ENCODE data around the gene TUBB2B.
"Not testable (repeated sequence)": the region's sequence is repeated elsewhere in the genome, so short reads cannot be mapped to it uniquely, and the experiment has no call there.

The TUBB2B gene

GRCh38 chr6:3209114-3210023 is 18.1 kb downstream of the TUBB2B start:
- peak; percentile 85 for DNase-seq

DNA sequence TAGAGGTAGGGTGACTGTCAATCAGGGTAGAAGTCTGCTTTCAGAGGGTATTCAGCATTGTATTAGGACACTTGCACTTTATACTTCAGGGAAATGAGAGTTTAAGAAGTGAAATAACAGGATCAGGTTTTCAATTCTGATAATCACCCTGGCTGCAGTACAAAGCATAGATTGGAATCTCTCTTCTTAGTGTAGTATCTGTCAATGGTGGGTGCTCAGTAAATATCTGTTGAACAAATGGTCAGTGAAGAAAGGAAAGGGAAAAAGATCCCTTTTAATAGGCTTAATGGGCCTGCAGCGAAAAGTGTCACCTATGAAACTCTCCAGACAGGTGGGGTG is 18.7 kb downstream of the TUBB2B start:
- DNase-seq = no peak

DNA sequence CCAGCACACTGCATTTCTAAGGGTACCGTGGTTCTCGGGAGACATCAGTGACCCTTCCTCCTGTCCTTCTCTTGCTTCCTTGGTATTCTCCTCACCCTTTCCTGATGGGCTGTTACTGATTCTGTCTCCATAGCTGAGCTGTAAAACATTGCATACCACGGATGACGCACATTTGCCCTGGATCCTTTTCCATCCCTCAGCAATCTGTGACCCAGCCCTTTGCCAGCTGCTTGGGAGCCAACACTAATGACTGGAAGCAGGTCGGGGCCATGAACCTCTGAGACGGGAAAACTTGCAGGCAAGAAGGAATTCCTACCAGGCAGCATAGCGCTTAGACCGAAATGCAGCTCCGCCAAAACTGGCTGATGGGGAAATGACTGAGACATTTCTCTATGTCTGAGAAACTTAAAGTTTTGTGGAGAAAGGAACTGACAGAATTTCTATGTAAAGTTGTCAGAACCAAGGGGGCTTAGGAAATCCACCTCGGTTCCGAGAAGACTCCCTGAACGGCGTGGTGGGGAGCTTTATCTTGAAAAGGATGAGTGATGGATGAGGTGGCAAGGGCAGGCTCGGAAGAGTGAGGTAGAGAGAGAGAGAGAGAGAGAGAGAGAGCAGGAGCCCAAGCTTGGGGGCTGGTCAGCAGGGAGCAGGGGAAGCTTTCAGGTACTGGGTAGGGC is 19.2 kb downstream of the TUBB2B start:
- peak; percentile 32 for DNase-seq

GRCh38 chr6:3206339-3207015 is 21.0 kb downstream of the TUBB2B start:
- DNase-seq = no peak

- no peak for DNase-seq
Measured at GRCh38 chr6:3205913-3206312, 21.5 kb downstream of the TUBB2B start.

- DNase-seq = no peak
Measured at GRCh38 chr6:3204921-3205320, 22.5 kb downstream of the TUBB2B start.

DNA sequence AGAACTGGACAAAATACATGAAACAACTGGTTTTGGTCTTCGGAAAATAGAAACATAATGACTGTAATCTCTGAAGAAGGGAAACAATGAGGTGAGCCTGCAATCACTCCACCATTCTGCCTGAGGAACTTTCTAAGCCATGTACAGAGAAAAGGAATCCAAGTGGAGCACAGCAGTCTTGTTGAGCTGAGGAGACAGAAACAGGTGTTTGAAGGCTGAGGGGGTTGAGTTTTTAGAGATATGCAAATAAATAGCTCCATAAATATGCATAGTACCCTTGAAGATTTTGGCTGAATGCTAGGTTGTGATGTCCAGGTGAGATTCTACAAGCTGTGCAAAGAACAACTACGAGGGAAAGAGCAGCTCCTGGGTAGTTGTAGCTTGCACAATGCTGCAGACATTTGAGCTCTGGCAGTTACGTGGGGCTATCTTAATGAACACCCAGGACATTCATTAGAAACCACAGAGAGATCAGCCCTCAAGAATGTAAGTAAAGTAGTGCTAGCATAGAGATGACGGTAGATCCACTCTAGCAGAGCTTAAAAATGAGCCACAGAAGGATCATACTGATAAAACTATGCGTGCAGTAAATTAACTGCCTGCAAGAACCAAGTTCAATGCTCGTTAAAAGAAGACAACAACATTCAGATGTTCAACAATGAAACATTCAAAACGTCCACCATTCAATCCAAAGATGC is 24.3 kb downstream of the TUBB2B start:
- no peak for DNase-seq

DNA sequence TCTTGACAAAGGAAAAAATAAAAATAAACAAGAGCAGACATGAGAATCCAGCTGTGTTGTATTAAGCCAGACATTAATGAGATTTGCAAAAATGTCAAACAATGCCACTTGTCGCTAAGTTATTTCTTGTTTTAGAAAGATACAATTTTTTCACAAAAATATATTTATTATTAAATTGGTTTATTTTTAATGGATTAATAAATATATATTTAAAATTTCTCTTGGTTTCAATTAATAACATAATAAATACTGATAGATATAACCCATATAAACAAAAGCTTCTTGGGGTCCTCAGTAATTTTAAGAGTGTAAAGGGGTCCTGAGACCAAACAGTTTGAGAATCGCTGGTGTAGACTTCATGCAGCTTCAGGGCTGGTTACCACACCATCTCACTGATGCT is 26.1 kb downstream of the TUBB2B start:
- DNase-seq = no peak

DNA sequence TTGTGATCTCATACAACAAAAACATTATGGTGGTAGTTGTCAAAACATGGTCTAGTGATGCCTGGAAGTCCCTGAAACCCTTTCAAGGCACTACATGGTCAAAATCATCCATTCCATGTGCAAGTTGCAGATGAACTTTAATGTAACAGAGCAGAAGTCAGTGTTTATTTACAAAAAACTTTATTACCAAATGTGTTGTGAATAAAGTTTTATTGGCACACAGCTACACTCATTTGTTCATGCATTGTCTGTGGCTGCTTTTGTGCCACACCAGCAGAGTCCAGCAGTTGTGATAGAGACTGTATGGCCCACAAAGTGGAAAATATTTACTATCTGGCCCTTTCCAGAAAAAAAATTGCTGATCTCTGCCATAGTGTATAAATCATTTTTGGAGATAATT is 26.8 kb downstream of the TUBB2B start:
- DNase-seq = no peak

DNA sequence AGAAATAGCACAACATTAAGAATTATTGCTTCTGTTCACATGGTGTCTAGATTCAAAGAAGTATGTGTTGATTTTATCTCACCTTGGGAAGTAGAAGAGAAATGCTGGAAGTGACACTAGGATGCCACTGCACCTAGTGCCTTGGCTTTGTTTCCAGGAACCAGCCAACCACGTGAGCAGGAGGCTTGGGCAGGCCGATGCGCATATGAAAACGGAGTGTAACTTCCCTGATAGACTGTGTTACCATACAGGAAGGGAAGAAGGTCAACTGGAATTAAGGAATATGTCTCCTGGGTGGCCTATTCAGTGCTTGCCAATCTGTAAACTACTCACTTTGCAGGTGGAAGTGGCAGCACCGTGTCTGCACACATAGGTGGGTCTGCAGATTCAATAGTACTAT is 28.1 kb downstream of the TUBB2B start:
- no peak for DNase-seq

GRCh38 chr6:3197734-3198133 is 29.7 kb downstream of the TUBB2B start:
- DNase-seq = not testable (repeated sequence)

DNA sequence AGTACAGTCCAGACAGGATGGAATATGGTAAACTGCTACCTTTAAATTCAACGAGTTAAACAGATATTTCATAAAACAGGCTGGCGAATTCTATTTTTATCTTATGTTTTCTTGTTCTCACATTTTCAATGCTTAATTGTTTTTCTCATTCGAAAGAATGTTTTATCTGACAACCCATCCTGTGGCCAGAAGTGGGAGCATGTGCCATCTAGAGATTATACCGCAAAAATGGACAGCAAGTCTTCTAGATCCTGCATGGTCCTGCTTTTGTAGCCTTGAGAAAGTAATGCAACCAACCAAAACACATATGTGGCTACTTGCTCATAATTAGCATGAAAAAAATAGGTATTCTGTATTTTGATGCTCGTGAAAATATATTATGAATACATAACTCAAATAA is 30.7 kb downstream of the TUBB2B start:
- DNase-seq = no peak

DNA sequence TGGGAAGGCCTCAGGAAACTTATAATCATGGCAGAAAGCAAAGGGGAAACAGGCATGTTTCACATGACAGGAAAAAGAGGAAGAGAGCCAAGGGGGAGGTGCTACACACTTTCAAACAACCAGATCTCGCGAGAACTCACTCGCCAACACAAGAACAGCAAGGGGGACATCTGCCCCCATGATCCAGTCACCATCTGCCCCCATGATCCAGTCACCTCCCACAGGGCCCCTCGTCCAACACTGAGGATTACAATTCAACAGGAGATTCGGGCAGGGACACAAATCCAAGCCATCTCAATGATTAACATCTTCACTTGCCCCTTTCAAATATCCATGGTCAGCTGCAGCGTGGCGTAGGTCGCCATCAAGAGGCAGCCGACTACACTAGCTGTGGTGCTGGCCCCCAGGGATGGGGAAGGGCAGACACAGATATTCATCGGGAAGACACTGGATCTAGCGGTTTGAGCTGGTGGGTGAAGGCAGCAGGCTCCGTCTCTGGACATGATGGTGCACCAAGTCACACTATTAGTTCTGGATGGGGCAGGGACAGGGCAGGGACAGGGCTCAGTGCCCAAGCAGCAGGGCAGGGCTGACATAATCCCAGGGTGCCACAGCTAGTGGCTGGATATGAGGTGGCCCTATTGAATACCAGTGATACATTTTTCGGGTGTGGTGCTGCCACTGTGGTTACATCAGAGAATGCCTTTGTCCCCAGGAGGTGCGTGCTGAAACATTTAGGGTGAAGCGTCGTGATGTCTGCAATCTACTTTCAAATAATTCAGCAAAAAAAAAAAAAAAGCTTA is 31.6 kb downstream of the TUBB2B start:
- peak; percentile 51 for DNase-seq

GRCh38 chr6:3195420-3195694 is 32.1 kb downstream of the TUBB2B start:
- DNase-seq = no peak

GRCh38 chr6:3194535-3195419 is 32.7 kb downstream of the TUBB2B start:
- DNase-seq = peak; percentile 4

GRCh38 chr6:3193102-3193849 is 34.2 kb downstream of the TUBB2B start:
- DNase-seq = no peak

- no peak for DNase-seq
Measured at GRCh38 chr6:3190779-3191178, 36.7 kb downstream of the TUBB2B start.

DNA sequence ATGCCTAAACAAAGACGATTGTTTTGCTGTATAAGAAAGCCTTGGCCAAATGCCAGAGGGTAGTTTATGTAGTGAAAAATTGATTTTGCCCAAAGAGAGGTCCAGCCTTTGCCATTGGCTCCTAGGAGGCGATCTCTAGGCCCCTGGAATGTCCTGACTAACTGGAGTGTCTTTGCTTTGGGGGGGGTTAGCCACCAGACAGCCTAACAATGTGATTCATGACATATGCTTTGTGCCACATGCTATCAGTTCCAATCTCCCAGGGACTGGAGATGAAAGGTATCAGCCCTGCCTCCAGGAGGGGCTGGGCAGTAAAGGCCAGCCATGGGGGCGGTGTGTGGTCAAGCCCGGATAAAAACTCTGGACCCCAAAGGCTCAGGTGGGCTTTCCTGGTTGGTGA is 37.4 kb downstream of the TUBB2B start:
- no peak for DNase-seq

GRCh38 chr6:3189192-3189591 is 38.3 kb downstream of the TUBB2B start:
- DNase-seq = not testable (repeated sequence)

DNA sequence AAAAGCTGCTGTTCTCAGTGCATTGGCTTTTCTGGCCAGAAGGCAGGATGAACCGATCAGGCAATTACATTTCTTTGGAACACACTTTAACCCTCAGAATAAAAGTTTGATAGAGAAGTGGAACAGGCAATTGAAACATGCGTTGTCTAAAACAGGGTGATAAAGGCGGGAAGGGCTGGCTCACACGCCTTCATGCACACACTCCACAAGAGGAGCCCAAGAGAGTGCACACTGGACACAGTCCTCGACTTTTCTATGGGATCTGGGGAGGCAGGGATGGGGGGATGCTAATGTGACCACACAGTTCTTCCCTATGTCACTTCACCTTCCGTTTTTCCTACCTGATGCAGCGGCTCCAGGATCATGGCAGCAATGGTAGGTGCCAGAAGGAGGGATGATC is 39.2 kb downstream of the TUBB2B start:
- DNase-seq = no peak

- no peak for DNase-seq
Measured at GRCh38 chr6:3186974-3187382, 40.5 kb downstream of the TUBB2B start.
